B cell (primary cell): Measurements from ENCODE around the gene CTRL.

Experiments
- EZH2 ChIP-seq: IDR thresholded peaks from 2 replicates; pipeline ENCODE4 v1.6.1; 2012; ENCODE audit warnings: borderline replicate concordance, low read depth, mild to moderate bottlenecking, moderate library complexity, low read length; ENCODE audit not compliant: insufficient read depth, poor library complexity, severe bottlenecking
- TF ChIP-seq, protein P1 (sequence below): fragments of 200-600 bp; IDR thresholded peaks from one replicate; pipeline ENCODE4 v1.8.0; 2022; ENCODE audit warnings: antibody characterized with exemption, mild to moderate bottlenecking

DNA sequence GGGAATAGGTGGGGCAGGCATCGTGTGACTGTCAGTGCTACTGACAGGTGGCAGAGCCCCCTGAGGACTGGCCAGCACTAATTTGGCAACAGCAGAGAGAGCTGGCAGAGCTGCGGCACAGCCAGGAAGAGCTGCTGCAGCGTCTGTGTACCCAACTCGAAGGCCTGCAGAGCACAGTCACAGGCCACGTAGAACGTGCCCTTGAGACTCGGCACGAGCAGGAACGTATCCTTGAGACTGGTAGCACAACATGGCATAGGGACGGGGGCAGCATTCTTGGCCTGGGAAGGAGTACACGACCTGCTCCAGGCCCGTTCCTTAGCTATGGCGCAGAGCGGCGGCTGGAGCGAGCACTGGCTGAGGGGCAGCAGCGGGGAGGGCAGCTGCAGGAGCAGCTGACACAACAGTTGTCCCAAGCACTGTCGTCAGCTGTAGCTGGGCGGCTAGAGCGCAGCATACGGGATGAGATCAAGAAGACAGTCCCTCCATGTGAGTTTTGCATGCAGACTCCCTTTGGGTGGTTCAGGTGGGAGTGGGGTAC, 50.0 kb downstream of the CTRL start:
- no peak for TF ChIP-seq EZH2
- TF ChIP-seq, protein P1, sequence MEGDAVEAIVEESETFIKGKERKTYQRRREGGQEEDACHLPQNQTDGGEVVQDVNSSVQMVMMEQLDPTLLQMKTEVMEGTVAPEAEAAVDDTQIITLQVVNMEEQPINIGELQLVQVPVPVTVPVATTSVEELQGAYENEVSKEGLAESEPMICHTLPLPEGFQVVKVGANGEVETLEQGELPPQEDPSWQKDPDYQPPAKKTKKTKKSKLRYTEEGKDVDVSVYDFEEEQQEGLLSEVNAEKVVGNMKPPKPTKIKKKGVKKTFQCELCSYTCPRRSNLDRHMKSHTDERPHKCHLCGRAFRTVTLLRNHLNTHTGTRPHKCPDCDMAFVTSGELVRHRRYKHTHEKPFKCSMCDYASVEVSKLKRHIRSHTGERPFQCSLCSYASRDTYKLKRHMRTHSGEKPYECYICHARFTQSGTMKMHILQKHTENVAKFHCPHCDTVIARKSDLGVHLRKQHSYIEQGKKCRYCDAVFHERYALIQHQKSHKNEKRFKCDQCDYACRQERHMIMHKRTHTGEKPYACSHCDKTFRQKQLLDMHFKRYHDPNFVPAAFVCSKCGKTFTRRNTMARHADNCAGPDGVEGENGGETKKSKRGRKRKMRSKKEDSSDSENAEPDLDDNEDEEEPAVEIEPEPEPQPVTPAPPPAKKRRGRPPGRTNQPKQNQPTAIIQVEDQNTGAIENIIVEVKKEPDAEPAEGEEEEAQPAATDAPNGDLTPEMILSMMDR, result no peak
